Measurements from ENCODE around the gene EYS.

DNA sequence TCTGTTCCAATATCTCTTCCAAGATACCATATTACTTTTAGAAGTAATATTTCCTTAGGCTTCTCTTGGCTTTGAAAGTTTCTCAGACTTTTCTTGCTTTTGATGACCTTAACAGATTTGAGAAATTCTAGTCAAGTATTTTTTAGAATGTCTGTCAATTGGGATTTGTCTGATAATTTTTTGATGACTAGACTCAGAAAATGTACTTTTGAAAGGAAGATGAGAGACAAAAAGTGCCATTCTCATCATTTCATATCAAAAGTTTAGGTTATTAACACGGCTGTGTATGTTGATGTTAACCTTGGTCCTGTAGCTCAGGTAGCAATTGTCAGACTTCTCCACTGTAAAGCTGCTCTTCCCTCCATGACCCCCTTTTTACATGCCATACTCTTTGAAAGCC, 651.5 kb downstream of the EYS start:
- TF ChIP-seq CTCF (IDR thresholded peaks at IDR 0.05) (no peak), POLR2A (IDR thresholded peaks at IDR 0.05) (no peak), POLR2AphosphoS5 (IDR thresholded peaks at IDR 0.05) (no peak)
